Activated naive CD8-positive, alpha-beta T cell treated with anti-CD3 and anti-CD28 coated beads, Interleukin-2, amount 50 U/mL, for 16 hours (primary cell): ENCODE data around the gene DISP2.

Source experiments
- DNase-seq: peaks from one replicate; pipeline ENCODE4 v3.0.0-alpha.2; 2020; ENCODE audit warnings: low read depth, low spot score

DISP2 gene

GRCh38 chr15:40357723-40358470 lies at the start of gene DISP2:
Gene DISP2, plus strand, starts transcription at chr15:40358219. Its CDS starts 103 bp downstream, at chr15:40358322.
- peak; percentile 78 for DNase-seq

- no peak for DNase-seq
These were observed 48.6 kb upstream of the DISP2 start for GRCh38 chr15:40309344-40309862.

GRCh38 chr15:40310001-40310959 lies 47.7 kb upstream of the DISP2 start:
- no peak for DNase-seq

- no peak for DNase-seq
These were observed 47.0 kb upstream of the DISP2 start for GRCh38 chr15:40310993-40311392.

- no peak for DNase-seq
These were observed 45.5 kb upstream of the DISP2 start for GRCh38 chr15:40312370-40313158.

GRCh38 chr15:40313531-40314398 lies 44.3 kb upstream of the DISP2 start:
- DNase-seq: no peak

GRCh38 chr15:40314723-40315276 lies 43.2 kb upstream of the DISP2 start:
- no peak for DNase-seq

- DNase-seq: no peak
These were observed 41.1 kb upstream of the DISP2 start for GRCh38 chr15:40316931-40317330.

- DNase-seq: no peak
These were observed 40.4 kb upstream of the DISP2 start for GRCh38 chr15:40317580-40317979.

- DNase-seq: no peak
These were observed 37.6 kb upstream of the DISP2 start for GRCh38 chr15:40320409-40320808.

- DNase-seq: no peak
These were observed 37.1 kb upstream of the DISP2 start for GRCh38 chr15:40320931-40321371.

GRCh38 chr15:40322531-40323238 lies 35.3 kb upstream of the DISP2 start:
- no peak for DNase-seq

- DNase-seq: peak; percentile 83
These were observed 34.6 kb upstream of the DISP2 start, which contains the start of gene INAFM2 for GRCh38 chr15:40323239-40323952. Gene INAFM2, plus strand, starts transcription at chr15:40323692. Its CDS starts 364 bp downstream, at chr15:40324056.

- DNase-seq: no peak
These were observed 33.8 kb upstream of the DISP2 start for GRCh38 chr15:40323953-40324937.

GRCh38 chr15:40325188-40325587 lies 32.8 kb upstream of the DISP2 start:
- no peak for DNase-seq

- no peak for DNase-seq
These were observed 32.3 kb upstream of the DISP2 start for GRCh38 chr15:40325700-40326099.

- no peak for DNase-seq
These were observed 30.6 kb upstream of the DISP2 start for GRCh38 chr15:40327457-40327856.

- no peak for DNase-seq
These were observed 29.8 kb upstream of the DISP2 start for GRCh38 chr15:40328176-40328575.
